Heart left ventricle (tissue), 16 donors: ENCODE data around the gene NUP43. TPM values are rescaled to one million over a fixed set of nuclear protein-coding genes. Genes with fewer than 3 reads are reported as not detected.

Source experiments
- ATAC-seq, 4 donors: fragments of 200-7000 bp; cut with Tn5 transposase; one replicate each; pipeline ENCODE4 v1.9.1; 2020 to 2022; ENCODE audit warnings: moderate library complexity in 4 of 4, mild to moderate bottlenecking in 3 of 4, moderate number of reproducible peaks in 1 of 4
- DNase-seq, 5 donors: peaks; one replicate each; pipeline ENCODE4 v3.0.0-alpha.2; 2020
- H3K27ac ChIP-seq, 12 donors: fragments of 200-600 bp; sonication (generic) in 4 of 12; one replicate each; pipeline versions ENCODE4 v1.5.0 to v1.8.0; 2016 to 2022; ENCODE audit warnings: mild to moderate bottlenecking in 2 of 12
- H3K27me3 ChIP-seq, 9 donors: fragments of 200-600 bp; sonication (generic) in 2 of 9; one replicate each; pipeline versions ENCODE4 v1.5.1 to v1.8.0; 2016 to 2022; ENCODE audit warnings: mild to moderate bottlenecking in 3 of 9
- H3K36me3 ChIP-seq, 9 donors: fragments of 200-600 bp; sonication (generic) in 2 of 9; one replicate each; pipeline versions ENCODE4 v1.5.0 to v1.8.0; 2018 to 2022; ENCODE audit warnings: mild to moderate bottlenecking in 2 of 9
- H3K4me1 ChIP-seq, 12 donors: fragments of 200-600 bp; sonication (generic) in 4 of 12; one replicate each; pipeline versions ENCODE4 v1.5.0 to v1.8.0; 2016 to 2022; ENCODE audit warnings: mild to moderate bottlenecking in 3 of 12
- H3K4me3 ChIP-seq, 12 donors: fragments of 200-600 bp; sonication (generic) in 4 of 12; one replicate each; pipeline versions ENCODE4 v1.5.0 to v1.8.0; 2017 to 2022; ENCODE audit warnings: mild to moderate bottlenecking in 9 of 12, moderate library complexity in 4 of 12
- H3K9me3 ChIP-seq, 12 donors: fragments of 200-600 bp; sonication (generic) in 4 of 12; one replicate each; pipeline versions ENCODE4 v1.5.0 to v1.8.0; 2016 to 2022; ENCODE audit warnings: mild to moderate bottlenecking in 1 of 12
- POLR2A ChIP-seq, 2 donors: fragments of 450-650 bp; IDR thresholded peaks; one replicate each; pipeline ENCODE4 v1.6.1; 2017; ENCODE audit warnings: antibody characterized with exemption in 2 of 2, mild to moderate bottlenecking in 2 of 2, moderate library complexity in 2 of 2
- WGBS, 4 donors: extraction: QIAGEN DNeasy Blood & Tissue Kit in 2 of 4; methylation state at CpG; one replicate each; pipeline versions ENCODE4 v1.1.5 to v1.1.7; 2013 to 2018; 5-methylcytosine and 5-hydroxymethylcytosine counted together
- intact Hi-C, 10 donors: fragments of 100-400 bp; cut with DNase I; formaldehyde crosslinking; loops; one replicate each; pipeline versions ENCODE4 v1.11.1 to v1.14.2; 2022
- polyA plus RNA-seq, 2 donors: library from polyadenylated mRNA; stranded (reverse); fragments of 200-250 nt; gene quantifications; one replicate each; pipeline ENCODE4 v1.2.3, GENCODE V29; 2013
- total RNA-seq, 9 donors: library from RNA; depleted of rRNA in 2 of 9; stranded (reverse); fragments of >200 nt in 2 of 9; fragmentation: NEBNext Ultra II Directional in 3 of 9; extraction: Animal tissue kit (Norgen Biotek cat#: 25700) in 3 of 9; gene quantifications; one replicate each; pipeline versions ENCODE4 v1.1.0 to v1.2.4, GENCODE V29; 2016 to 2023
- TF ChIP-seq, protein P1 (sequence below), 12 donors: fragments of 200-600 bp; sonication (generic) in 4 of 12; IDR thresholded peaks; one replicate each; pipeline versions ENCODE4 v1.5.0 to v1.8.0; 2018 to 2022; ENCODE audit warnings: antibody characterized with exemption in 12 of 12, mild to moderate bottlenecking in 5 of 12
- donor health status: ischemic (EF 13 %, LVEDD 7.1; RV severe dilation, severe dysfunction).
- donor health status: healthy with polysubstance abuse.
- donor health status: DM: no; HTN: yes; CAD: no.
- donor health status: DM: no; HTN: no; CAD: no.
- donor health status: ischemic (EF 25% LVEDD 6.9; RV normal size, moderate dysfunction).
- donor health status: ischemic (EF 25% LVEDD 5.7; RV mildly dilated, moderate dysfunction).
- donor health status: healthy.
- donor health status: DM: yes; HTN: yes; CAD: no.
- donor health status: ischemic (EF 35%, LVEDD 5.7; RV mildly dilated, moderate dysfunction).
- donor health status: nonischemic (EF 11% LVEDD 7.7; RV severe dilation, severe dysfunction).
- donor health status: DM: yes; HTN: yes; CAD: no.
- donor health status: PGD.
- donor health status: ischemic (EF 29% LVEDD 5.4; RV normal size, mild dysfunction).
- donor health status: nonischemic (EF 23%, LVEDD 6.1; RV moderate dilation, normal function).

The NUP43 gene
- total and polyA plus RNA-seq, 11 donors, result 12.2 to 32.9 (median 25.7) TPM

DNA sequence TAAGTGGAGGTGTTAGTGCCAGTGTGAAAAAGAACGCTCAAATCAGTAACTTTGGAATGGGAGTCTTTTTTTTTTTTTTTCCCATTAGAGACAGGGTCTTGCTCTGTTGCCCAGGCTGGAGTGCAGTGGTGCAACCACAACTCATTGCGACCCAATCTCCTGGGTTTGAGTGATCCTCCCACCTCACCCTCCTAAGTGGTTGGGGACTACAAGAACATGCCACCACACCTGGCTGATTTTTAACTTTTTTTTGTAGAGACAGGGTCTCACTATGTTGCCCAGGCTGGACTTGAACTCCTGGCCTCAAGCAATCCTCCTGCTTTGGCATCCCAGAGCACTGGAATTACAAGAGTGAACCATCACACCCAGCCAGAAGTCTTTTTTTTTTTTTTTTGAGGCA, 48.2 kb downstream of the NUP43 start:
- TF ChIP-seq, protein P1, sequence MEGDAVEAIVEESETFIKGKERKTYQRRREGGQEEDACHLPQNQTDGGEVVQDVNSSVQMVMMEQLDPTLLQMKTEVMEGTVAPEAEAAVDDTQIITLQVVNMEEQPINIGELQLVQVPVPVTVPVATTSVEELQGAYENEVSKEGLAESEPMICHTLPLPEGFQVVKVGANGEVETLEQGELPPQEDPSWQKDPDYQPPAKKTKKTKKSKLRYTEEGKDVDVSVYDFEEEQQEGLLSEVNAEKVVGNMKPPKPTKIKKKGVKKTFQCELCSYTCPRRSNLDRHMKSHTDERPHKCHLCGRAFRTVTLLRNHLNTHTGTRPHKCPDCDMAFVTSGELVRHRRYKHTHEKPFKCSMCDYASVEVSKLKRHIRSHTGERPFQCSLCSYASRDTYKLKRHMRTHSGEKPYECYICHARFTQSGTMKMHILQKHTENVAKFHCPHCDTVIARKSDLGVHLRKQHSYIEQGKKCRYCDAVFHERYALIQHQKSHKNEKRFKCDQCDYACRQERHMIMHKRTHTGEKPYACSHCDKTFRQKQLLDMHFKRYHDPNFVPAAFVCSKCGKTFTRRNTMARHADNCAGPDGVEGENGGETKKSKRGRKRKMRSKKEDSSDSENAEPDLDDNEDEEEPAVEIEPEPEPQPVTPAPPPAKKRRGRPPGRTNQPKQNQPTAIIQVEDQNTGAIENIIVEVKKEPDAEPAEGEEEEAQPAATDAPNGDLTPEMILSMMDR (IDR thresholded peaks at IDR 0.05), result no peak
- no peak for TF ChIP-seq POLR2A (IDR thresholded peaks at IDR 0.05)
- WGBS, 4 donors, result 96 to 98% (median 97%) methylated on average over 2 of the region's 2 CpGs
- Histone ChIP-seq H3K4me3 (no peak overlapping the region), H3K36me3 (peaks cover 0 to 74% (median 58%) of the 10 kb centered on the region in 9 donors), H3K4me1 (peaks cover 0 to 24% (median 11%) of the 10 kb centered on the region in 12 donors), H3K27me3 (no peaks in the 10 kb centered on the region), H3K27ac (no peak overlapping the region), H3K9me3 (no peaks in the 10 kb centered on the region)
- no peak for ATAC-seq
- intact Hi-C loops, result no loop called here
- no peak for DNase-seq

DNA sequence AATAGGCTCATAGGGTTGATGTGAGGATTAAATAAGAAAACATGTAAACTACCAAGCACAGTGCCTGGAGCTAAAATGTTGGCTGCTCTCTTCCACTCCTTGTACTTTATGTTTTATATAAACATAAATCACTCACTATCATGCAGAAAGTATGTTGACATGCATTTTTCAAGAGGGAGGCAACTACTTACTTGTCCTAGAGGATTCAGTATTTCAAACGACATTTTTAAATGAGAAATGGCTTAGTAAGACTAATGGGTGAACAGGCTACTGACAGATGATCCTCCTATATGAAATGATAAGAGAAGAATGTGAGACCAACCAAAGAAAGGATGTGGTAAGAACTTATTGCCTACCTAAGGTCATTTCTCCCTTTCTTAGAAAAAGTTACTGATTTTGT, 49.4 kb downstream of the NUP43 start:
- intact Hi-C loops, result no loop called here
- no peak for DNase-seq
- TF ChIP-seq POLR2A (IDR thresholded peaks at IDR 0.05), result no peak
- TF ChIP-seq, protein P1 (IDR thresholded peaks at IDR 0.05), result no peak
- H3K4me3 ChIP-seq, result no peak overlapping the region
- no peak for ATAC-seq
- H3K4me1 ChIP-seq, result peaks cover 0 to 19% (median 10%) of the 10 kb centered on the region in 12 donors
- H3K9me3 ChIP-seq, result no peaks in the 10 kb centered on the region
- WGBS, 4 donors, result 45 to 67% (median 50%) methylated on average over 1 of the region's 1 CpG
- H3K27ac ChIP-seq, result no peak overlapping the region
- H3K27me3 ChIP-seq, result no peaks in the 10 kb centered on the region
- peaks cover 0 to 85% (median 70%) of the 10 kb centered on the region in 9 donors for H3K36me3 ChIP-seq

- no peak for ATAC-seq
- H3K27me3 ChIP-seq, result no peaks in the 10 kb centered on the region
- H3K4me1 ChIP-seq, result peaks cover 0 to 5% (median 1%) of the 10 kb centered on the region in 12 donors
- H3K27ac ChIP-seq, result no peak overlapping the region
- intact Hi-C loops, result no loop called here
- peaks cover 0 to 88% (median 70%) of the 10 kb centered on the region in 9 donors for H3K36me3 ChIP-seq
- DNase-seq, result no peak
- no peaks in the 10 kb centered on the region for H3K9me3 ChIP-seq
- WGBS, 4 donors, result 80 to 88% (median 86%) methylated on average over 2 of the region's 2 CpGs
- TF ChIP-seq POLR2A (IDR thresholded peaks at IDR 0.05), result no peak
- TF ChIP-seq, protein P1 (IDR thresholded peaks at IDR 0.05), result no peak
- H3K4me3 ChIP-seq, result no peak overlapping the region
Measured at GRCh38 chr6:149694921-149695320, 51.4 kb downstream of the NUP43 start.

DNA sequence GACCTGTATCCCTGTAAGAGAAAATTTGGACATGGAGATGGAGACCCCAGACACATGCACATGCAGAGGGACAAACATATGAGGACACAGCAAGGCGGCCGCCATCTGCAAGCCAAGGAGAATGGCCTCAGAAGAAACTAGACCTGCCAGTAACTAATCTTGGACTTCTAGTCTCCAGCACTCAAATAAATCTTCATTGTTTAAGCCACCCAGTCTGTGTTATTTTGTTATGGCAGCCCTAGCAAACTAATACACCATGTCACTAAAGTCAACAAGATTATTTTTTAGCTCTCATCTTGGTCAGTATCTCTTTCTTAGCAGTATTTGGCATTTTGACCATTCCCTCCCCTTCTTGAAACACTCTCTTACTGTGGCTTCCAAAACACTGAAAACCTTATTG, 55.1 kb downstream of the NUP43 start:
- WGBS, 4 donors, result 95 to 99% (median 96%) methylated on average over 2 of the region's 2 CpGs
- DNase-seq, result no peak

More for the DNA sequence above, 55.1 kb downstream of the NUP43 start:
- no peaks in the 10 kb centered on the region for H3K9me3 ChIP-seq
- no peaks in the 10 kb centered on the region for H3K27me3 ChIP-seq
- intact Hi-C loops, result no loop called here
- peaks cover 0 to 86% (median 67%) of the 10 kb centered on the region in 9 donors for H3K36me3 ChIP-seq
- peaks cover 0 to 4% (median 0%) of the 10 kb centered on the region in 12 donors for H3K4me1 ChIP-seq
- H3K4me3 ChIP-seq, result no peak overlapping the region
- TF ChIP-seq, protein P1 (IDR thresholded peaks at IDR 0.05), result no peak
- TF ChIP-seq POLR2A (IDR thresholded peaks at IDR 0.05), result no peak
- no peak for ATAC-seq
- H3K27ac ChIP-seq, result no peak overlapping the region
